GM11168 (cell line): ENCODE measurements around the gene MEIS3.

Source experiments
- in situ Hi-C: fragments of 300-500 bp; cut with MboI; formaldehyde crosslinking; loops from one replicate; pipeline ENCODE4 v1.12.0; 2022; ENCODE audit warnings: low sequenced_read_pairs; ENCODE audit not compliant: unreplicated experiment

MEIS3 gene

DNA sequence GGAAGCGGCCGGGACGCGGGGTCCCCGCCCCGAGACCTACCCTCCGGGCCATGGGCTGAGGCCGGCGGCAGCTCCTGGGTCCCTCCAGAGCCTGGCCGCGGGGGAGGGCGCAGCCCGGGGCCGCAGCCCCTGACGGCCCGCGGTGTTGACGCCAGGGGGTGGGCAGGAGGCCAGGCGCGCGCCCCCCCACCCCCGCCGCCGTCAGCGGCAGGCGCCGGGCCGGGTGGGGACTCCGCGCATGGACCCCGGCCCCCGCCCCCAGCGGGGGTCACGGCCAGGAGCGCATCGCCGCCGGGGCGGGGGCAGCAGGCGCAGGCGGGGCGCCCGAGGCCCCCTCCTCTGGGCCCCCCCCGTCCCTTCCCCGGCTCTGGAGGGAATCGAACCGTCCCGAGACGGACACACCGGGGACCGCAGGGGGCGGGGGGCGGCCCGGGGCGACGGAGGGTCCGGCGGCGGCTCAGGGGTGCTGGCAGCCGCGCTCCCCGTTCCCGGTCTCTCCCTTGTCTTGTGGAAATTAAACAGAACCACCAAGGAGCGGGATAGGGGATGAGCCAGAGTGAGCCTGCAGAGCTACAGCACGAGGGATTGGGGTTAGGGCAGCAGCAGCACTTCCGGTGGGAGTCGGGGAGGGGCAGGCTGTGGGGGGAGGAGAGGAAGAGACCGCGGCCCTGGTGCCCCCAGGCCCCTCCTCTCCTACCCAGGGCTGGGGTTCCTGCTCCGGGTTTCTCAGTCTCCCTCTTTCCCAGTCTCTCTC, at the start of gene MEIS3:
TSS of gene MEIS3 (minus strand) at position 498 of the 754 bp plus-strand sequence. CDS start at position 52, 446 bp downstream.
- in situ Hi-C loops = no loop called here

DNA sequence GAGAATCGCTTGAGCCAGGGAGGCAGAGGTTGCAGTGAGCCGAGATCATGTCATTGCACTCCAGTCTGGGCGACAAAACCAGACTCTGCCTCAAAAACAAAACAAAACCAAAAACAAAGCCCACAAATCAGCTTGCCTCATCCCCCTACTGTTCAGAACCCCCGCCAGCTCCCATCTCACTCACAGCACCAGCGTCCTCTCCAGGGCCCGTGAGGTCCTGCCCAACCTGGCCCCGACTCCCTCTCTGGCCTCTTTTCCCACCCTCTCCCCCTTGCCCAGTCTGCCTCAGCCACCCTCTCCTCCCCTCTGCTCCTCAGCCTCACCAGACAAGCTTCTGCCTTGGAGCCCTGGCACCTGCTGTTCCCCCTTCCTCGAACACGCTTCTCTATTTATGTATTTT, 48.6 kb upstream of the MEIS3 start:
- in situ Hi-C loops = no loop called here

DNA sequence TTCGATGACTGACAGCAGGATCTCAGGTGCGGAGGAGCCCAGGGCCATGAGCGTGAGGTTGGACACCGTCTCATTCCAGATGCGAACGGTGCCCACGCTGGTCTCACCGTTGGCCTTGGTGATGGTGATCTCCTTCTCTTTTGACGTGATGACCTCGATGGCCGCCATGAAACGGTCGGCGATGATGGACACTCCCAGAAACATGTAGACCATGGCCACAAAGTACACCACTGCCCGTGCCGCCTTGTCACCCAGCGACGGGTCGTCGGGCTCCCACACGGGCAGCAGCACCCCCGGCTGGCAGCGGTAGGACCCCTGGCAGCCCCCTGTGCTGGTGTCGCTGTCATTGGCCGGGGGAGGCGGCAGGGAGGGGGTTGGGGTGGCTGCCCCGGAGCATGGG, 46.6 kb upstream of the MEIS3 start:
- in situ Hi-C loops = no loop called here

GRCh38 chr19:47464675-47465419, 45.5 kb upstream of the MEIS3 start:
- in situ Hi-C loops = no loop called here

DNA sequence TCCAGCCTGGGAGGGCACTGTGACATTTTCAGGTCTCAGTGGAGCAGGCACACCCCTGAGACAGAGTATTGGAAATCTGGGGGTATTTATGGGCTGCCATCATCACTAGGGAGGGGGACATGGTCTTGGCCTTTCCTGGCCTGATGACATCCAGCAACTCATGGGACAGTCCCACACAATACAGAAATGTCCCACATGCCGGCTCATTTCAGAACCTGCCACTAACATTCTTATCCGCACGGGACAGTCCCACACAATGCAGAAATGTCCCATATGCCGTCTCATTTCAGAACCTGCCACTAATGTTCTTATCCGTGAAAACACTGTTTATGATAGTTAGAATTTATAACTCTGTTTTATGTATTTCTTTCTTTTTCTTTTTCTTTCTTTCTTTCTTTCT, 42.5 kb upstream of the MEIS3 start:
- in situ Hi-C loops = no loop called here

DNA sequence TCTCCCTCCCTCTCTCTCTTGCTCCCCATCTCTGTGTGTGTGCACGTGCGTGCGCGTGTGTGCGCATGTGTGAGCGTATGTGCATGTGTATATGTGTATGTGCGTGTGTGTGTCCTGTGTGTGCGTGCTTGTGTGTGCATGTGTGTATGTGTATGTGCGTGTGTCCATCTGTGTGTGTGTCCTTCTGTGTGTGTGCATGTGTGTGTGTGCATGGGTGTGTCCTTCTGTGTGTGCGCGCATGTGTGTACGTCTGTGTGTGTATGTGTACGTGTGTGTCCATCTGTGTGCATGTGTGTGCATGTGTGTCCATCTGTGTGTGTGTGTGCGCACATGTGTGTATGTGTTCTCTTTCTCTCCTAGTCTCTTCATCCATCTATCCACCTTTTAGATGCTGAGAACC, 40.1 kb upstream of the MEIS3 start:
- in situ Hi-C loops = no loop called here

- in situ Hi-C loops = no loop called here
These were observed 39.3 kb upstream of the MEIS3 start for GRCh38 chr19:47458672-47459071.

GRCh38 chr19:47456721-47457474, 37.6 kb upstream of the MEIS3 start:
- in situ Hi-C loops = no loop called here

GRCh38 chr19:47450478-47450877, 31.2 kb upstream of the MEIS3 start:
- in situ Hi-C loops = no loop called here

GRCh38 chr19:47448360-47448727, 29.0 kb upstream of the MEIS3 start:
- in situ Hi-C loops = no loop called here

DNA sequence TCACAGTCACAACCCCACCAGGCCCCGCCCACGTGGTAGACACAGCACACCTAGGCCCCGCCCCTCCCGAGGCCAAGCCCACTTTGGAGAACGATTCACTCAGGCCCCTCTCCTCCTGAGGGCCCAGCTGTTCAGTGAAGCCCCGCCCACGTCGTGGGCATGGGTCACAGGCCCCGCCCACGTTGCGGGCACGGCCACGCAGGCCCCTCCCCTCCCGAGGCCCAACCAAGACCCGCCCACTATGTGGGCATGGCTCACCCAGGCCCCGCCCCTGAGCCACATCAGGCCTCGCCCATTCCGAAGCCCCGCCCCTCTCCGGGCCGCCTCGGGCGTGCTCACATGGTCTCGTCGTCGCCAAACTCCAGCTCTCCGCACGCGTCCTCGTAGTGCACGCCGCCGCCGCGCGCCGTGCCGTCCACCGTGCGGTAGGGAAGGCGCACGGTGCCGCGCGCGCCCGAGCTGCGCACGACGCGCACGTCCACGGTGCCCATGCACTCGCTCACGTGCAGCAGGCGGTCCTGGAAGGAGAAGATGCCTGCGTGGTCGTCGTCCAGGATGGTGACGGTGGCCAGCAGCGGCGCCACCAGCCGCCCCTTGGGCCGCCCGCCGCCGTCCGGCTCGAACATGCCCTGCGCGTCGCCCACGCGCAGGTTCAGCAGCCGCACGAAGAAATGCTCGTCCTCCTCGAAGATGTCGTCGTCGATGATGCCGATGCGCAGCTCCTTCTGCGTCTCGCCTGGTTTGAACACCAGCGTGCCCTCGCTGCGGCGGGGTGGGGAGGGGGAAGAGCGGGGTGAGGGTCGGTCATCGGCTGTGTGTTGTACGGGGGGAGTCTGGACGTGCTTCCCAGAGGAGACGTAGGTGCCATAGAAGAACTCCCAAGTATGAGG, 28.4 kb upstream of the MEIS3 start:
- in situ Hi-C loops = no loop called here

- in situ Hi-C loops = no loop called here
These were observed 27.5 kb upstream of the MEIS3 start for GRCh38 chr19:47446534-47447469.

GRCh38 chr19:47445937-47446402, 26.6 kb upstream of the MEIS3 start:
- in situ Hi-C loops = no loop called here

GRCh38 chr19:47445527-47445926, 26.2 kb upstream of the MEIS3 start:
- in situ Hi-C loops = no loop called here

DNA sequence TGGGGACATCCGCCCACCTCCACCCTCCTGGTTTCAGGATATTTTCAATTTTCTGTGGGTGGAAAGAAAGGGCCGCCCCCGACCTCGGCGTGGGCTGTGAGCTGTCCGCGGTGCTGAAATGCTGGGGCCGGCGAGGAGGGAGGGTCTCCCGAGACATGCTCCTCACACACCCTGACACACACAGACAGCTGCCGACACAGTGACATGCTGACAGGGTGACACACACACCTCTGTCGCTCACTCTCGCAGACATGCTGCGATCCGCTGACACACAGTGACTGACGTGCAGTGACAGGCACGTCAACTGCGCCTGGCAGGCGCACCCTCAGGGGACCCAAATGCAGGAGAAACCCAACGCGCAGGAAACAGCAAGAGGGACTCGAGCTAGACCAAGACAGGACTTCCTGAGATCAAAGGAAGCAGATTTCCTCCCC, 25.1 kb upstream of the MEIS3 start:
- in situ Hi-C loops = no loop called here

DNA sequence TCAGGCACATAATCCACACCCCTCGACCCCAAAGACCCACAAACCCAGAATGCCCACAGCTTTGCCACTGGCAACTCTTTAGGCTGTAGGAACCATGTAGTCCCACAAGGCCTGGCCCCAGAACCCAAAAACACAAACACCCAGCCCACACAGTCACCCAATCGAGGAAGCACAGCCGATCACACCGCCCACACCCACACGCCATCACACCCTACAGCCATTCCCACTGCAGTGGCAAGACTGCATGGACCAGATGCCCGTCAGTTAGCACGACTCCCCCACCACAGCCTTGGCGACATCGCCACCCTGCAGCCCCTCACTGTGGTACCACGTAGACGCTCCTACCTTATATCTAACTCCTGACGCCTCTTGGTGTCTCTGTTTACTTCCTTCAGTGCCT, 24.0 kb upstream of the MEIS3 start:
- in situ Hi-C loops = no loop called here

DNA sequence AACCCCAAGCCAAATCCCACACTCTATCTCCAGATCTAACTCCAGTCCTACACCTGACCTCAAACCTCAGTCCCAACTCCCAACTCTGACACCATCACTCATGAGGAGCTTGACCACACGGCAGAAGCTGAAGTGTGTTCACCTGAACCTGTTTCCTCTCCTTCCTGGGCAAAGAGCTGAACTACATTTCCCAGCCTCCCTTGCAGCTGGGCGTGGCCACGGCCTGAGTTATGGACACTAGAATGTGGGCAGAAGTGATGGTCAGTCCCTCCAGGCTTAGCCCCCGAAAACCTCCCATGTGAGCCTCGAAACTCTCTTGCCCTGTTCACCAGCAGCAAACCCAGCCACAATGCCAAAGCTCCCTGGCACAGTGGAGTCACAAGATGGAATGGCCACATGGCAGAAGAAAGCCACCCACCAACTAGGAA, 19.5 kb upstream of the MEIS3 start:
- in situ Hi-C loops = loop anchor here (5.0 kb wide), 2 partner anchors 33 to 253 kb away; partner anchors contain the start of gene SLC8A2

DNA sequence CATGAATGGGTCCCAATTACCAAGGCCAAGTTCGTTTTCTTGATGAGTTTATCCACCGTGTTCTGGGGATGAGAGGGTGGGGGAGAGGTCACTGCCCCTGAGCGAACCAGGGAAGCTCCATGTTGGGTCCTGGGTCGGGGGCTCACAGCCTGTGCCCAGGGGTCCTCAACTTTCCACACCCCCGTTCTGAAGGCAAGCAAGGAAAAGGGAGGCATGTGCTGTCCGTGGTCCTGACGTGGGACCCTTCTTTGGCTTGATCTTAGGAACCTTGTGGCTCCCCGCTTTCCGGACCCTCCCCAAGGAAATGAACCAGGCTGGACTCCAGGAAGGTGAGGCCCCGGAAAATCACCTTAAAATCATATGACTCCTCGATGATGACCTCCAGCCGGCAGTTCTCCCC, 18.2 kb upstream of the MEIS3 start:
- in situ Hi-C loops = loop anchor here (5.0 kb wide), 2 partner anchors 35 to 255 kb away; partner anchors contain the start of gene SLC8A2
